Right lobe of liver (tissue), 6 donors: ENCODE measurements around the gene TTC39A. TPM values are rescaled to one million over a fixed set of nuclear protein-coding genes. Genes with fewer than 3 reads are reported as not detected.

ENCODE experiments used
- ATAC-seq, 4 donors: fragments of 200-7000 bp; cut with Tn5 transposase; one replicate each; pipeline ENCODE4 v1.9.1; 2020; ENCODE audit warnings: mild to moderate bottlenecking in 4 of 4, moderate library complexity in 4 of 4
- DNase-seq, 3 donors: peaks; one replicate each; pipeline ENCODE4 v3.0.0-alpha.2; 2020
- H3K27ac ChIP-seq, 3 donors: fragments of 200-600 bp; one replicate each; pipeline ENCODE4 v1.8.0; 2022
- H3K27me3 ChIP-seq, 2 donors: fragments of 200-600 bp; one replicate each; pipeline ENCODE4 v1.8.0; 2022
- H3K36me3 ChIP-seq, 4 donors: fragments of 200-600 bp; sonication (generic) in 1 of 4; one replicate each; pipeline versions ENCODE4 v1.5.1 to v1.8.0; 2017 to 2022; ENCODE audit warnings: control low read depth in 1 of 4
- H3K4me1 ChIP-seq, 4 donors: fragments of 200-600 bp; sonication (generic) in 1 of 4; one replicate each; pipeline versions ENCODE4 v1.5.1 to v1.8.0; 2017 to 2022; ENCODE audit warnings: control low read depth in 1 of 4
- H3K4me3 ChIP-seq, 3 donors: fragments of 200-600 bp; one replicate each; pipeline ENCODE4 v1.8.0; 2022
- H3K9me3 ChIP-seq, 4 donors: fragments of 200-600 bp; sonication (generic) in 1 of 4; one replicate each; pipeline versions ENCODE4 v1.5.1 to v1.8.0; 2017 to 2022; ENCODE audit warnings: control low read depth in 1 of 4
- CTCF ChIP-seq, 4 donors: fragments of 200-600 bp in 3 of 4; fragments of 450-650 bp in 1 of 4; IDR thresholded peaks; one replicate each; pipeline versions ENCODE4 v1.5.1 to v1.8.0; 2016 to 2022; ENCODE audit warnings: antibody characterized with exemption in 4 of 4, mild to moderate bottlenecking in 2 of 4
- POLR2A ChIP-seq: fragments of 450-650 bp; IDR thresholded peaks from one replicate; pipeline ENCODE4 v1.6.1; 2017; ENCODE audit warnings: antibody characterized with exemption, mild to moderate bottlenecking
- WGBS: methylation state at CpG from one replicate; pipeline ENCODE4 v1.1.6; 2018; ENCODE audit warnings: low coverage, low lambda C conversion rate; ENCODE audit not compliant: insufficient coverage; ENCODE audit errors: missing lambda C conversion rate; 5-methylcytosine and 5-hydroxymethylcytosine counted together
- intact Hi-C, 2 donors: fragments of 100-400 bp; cut with DNase I; formaldehyde crosslinking; loops; one replicate each; pipeline versions ENCODE4 v1.11.2 to v1.14.1; 2022
- total RNA-seq, 6 experiments: library from RNA; depleted of rRNA in 2 of 6; stranded (reverse); fragments of >200 nt in 2 of 6; fragmentation: NEBNext Ultra II Directional in 3 of 6; extraction: Animal tissue kit (Norgen Biotek cat#: 25700) in 3 of 6; gene quantifications; one replicate each; pipeline versions ENCODE4 v1.1.0 to v1.2.4, GENCODE V29; 2016 to 2023
- donor health status: DM: no; HTN: yes; CAD: no.
- donor health status: DM: no; HTN: no; CAD: no.
- donor health status: DM: no; HTN: no; CAD: no.
- donor health status: DM: no; HTN: yes; CAD: no.
- donor health status: DM: no; HTN: yes; CAD: no.

The TTC39A gene
- total RNA-seq, 6 experiments from 2014 or later, result 0.34 to 8.5 (median 3.4) TPM

GRCh38 chr1:51308636-51309035 lies 21.7 kb downstream of the TTC39A start:
- Histone ChIP-seq H3K9me3 (no peaks in the 10 kb centered on the region), H3K36me3 (no peaks in the 10 kb centered on the region), H3K4me1 (peaks cover 0 to 14% (median 4%) of the 10 kb centered on the region in 4 donors), H3K27ac (no peak overlapping the region), H3K4me3 (no peak overlapping the region), H3K27me3 (no peaks in the 10 kb centered on the region)
- ATAC-seq (no peak), DNase-seq (no peak)
- TF ChIP-seq CTCF (IDR thresholded peaks at IDR 0.05), result no peak
- TF ChIP-seq POLR2A, result no peak
- WGBS, result 82% methylated on average over 3 of the region's 6 CpGs
- intact Hi-C loops, result no loop called here

GRCh38 chr1:51306950-51307349 lies 23.4 kb downstream of the TTC39A start:
- H3K36me3 ChIP-seq, result no peaks in the 10 kb centered on the region
- H3K9me3 ChIP-seq, result no peaks in the 10 kb centered on the region
- TF ChIP-seq CTCF (IDR thresholded peaks at IDR 0.05), result no peak
- TF ChIP-seq POLR2A, result no peak
- intact Hi-C loops, result no loop called here
- WGBS, result 94% methylated on average over 4 of the region's 5 CpGs
- ATAC-seq (no peak), DNase-seq (no peak)
- H3K27ac ChIP-seq, result no peak overlapping the region
- H3K4me3 ChIP-seq, result no peak overlapping the region
- no peaks in the 10 kb centered on the region for H3K27me3 ChIP-seq
- peaks cover 0 to 14% (median 4%) of the 10 kb centered on the region in 4 donors for H3K4me1 ChIP-seq

- Histone ChIP-seq H3K4me1 (peaks cover 0 to 14% (median 4%) of the 10 kb centered on the region in 4 donors), H3K27ac (peak overlapping the region in 1 of 3 donors; percentile 32), H3K27me3 (no peaks in the 10 kb centered on the region), H3K4me3 (no peak overlapping the region), H3K9me3 (no peaks in the 10 kb centered on the region), H3K36me3 (no peaks in the 10 kb centered on the region)
- intact Hi-C loops, result no loop called here
- DNase-seq (peak in 1 of 3 donors; percentile 56), ATAC-seq (peak; percentile 76 to 87 (median 85))
- TF ChIP-seq CTCF (IDR thresholded peaks at IDR 0.05) (no peak), POLR2A (no peak)
- 43% methylated on average over 1 of the region's 4 CpGs for WGBS
Measured at GRCh38 chr1:51305371-51305823, 25.0 kb downstream of the TTC39A start.

GRCh38 chr1:51304360-51304759 lies 26.0 kb downstream of the TTC39A start:
- no peak for TF ChIP-seq POLR2A
- no peak for TF ChIP-seq CTCF (IDR thresholded peaks at IDR 0.05)
- H3K27me3 ChIP-seq, result no peaks in the 10 kb centered on the region
- H3K4me3 ChIP-seq, result no peak overlapping the region
- H3K9me3 ChIP-seq, result no peaks in the 10 kb centered on the region
- no peaks in the 10 kb centered on the region for H3K36me3 ChIP-seq
- no peak overlapping the region for H3K27ac ChIP-seq
- DNase-seq (no peak), ATAC-seq (no peak)
- H3K4me1 ChIP-seq, result peaks cover 0 to 14% (median 4%) of the 10 kb centered on the region in 4 donors
- intact Hi-C loops, result no loop called here
- WGBS, result 28% methylated on average over 1 of the region's 1 CpG
